GM10847 (cell line): ENCODE measurements around the gene PID1.

ENCODE experiments used
- POLR2A ChIP-seq: IDR thresholded peaks from 2 replicates; pipeline ENCODE4 v1.6.1; 2011; ENCODE audit not compliant: insufficient read length; ENCODE audit errors: extremely low read depth

PID1 gene

GRCh38 chr2:229273006-229273722, 2.1 kb upstream of the PID1 start:
- no peak for TF ChIP-seq POLR2A

- no peak for TF ChIP-seq POLR2A
These were observed 1.1 kb downstream of the PID1 start for GRCh38 chr2:229269941-229270340.

- no peak for TF ChIP-seq POLR2A
These were observed 1.9 kb downstream of the PID1 start for GRCh38 chr2:229269146-229269545.

DNA sequence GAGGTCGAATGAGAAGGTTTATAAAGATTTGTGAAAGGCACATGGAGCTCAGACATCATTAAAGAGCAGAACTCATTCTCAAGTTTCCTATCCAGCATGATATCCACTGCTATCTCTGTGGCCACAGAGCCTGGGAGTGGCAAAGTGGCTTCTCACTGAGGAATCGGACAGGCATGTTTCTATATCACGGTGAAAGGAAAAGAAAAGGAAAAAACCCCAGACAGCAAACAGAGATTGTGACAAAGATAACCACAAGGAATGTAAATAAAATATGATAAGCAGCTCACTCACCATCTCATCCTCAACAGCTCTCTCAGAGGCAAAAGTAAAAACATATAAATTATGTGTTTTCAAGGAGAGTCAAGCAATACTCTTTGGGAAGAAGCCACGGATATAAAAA, 2.5 kb downstream of the PID1 start:
- TF ChIP-seq POLR2A: no peak

DNA sequence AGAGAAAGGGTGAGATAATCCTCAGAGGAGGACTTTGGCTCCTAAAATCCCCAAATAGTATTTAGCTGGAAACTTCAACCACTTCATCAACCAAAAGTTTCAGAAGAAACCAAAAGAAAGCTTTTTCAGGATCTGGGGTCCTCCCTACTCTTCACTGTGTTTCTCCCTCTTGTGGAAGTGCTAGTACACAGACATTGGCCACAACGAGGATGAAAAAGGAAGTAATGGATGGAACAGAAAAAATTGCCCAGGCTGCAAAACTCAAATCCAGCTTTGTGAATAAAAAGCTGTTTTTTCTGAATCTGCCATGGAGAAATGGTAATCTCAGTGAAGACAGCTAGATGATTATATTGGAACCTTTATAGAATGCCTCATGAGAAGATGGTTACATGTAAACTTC, 4.0 kb downstream of the PID1 start:
- no peak for TF ChIP-seq POLR2A

GRCh38 chr2:229265727-229266126, 5.4 kb downstream of the PID1 start:
- TF ChIP-seq POLR2A: no peak

DNA sequence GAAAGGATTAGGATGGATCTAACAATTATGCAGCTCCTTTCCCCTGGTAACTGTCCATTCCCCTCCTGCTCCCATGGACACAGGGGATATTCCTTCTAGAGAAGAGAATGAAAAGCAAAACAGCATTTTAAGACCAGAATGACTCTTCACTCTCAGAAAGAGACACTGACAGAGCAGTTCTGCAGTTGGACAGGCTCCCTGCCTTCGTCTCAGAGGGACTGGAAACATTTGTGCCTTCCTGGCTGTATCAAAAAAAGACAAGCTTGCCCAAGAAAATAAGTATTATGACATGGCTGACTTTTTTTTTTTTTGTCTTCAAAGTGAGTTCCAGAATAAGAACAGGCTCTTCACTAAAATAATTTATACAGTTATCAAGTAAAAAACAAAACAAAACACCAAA, 9.5 kb downstream of the PID1 start:
- no peak for TF ChIP-seq POLR2A

GRCh38 chr2:229261076-229261475, 10.0 kb downstream of the PID1 start:
- no peak for TF ChIP-seq POLR2A

- no peak for TF ChIP-seq POLR2A
These were observed 13.1 kb downstream of the PID1 start for GRCh38 chr2:229257985-229258384.

DNA sequence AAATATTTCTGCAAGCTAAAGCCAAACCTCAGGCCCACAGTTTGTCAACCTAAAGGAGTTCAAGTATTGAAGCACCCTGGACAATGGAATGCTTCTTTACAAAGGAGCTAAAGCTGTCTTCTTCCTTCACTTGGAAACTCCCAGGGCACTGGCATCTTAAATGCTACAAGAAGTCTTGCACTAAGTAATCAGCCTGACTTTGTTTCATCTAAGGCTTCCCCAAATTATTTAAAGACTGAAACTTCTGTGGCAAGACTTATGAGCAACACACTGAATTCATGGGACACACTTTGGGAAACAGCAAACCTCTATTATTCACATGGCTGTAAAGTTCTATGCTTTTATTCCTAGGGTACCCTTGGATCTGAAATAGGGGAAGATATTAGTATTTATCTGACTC, 14.7 kb downstream of the PID1 start:
- no peak for TF ChIP-seq POLR2A

GRCh38 chr2:229254206-229254605, 16.9 kb downstream of the PID1 start:
- no peak for TF ChIP-seq POLR2A

DNA sequence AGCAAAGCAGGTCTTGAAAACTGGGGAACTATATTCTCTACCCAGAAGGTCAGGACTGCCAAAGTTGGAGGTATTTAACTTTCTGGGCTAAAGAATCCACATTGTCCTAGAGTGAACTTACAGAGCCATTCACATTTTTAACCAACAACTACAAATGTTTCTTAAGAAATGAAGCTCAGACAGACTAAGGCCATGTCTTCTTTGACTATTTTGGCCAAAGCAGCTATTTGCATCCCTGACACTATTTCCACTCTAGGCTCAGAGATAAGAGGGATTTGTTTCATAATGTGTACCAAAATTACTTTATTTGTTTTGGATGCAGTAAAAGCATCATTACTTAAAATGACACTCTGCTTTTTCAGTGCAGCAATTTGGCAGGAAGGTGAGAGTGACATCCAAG, 18.1 kb downstream of the PID1 start:
- no peak for TF ChIP-seq POLR2A

GRCh38 chr2:229252280-229252679, 18.8 kb downstream of the PID1 start:
- TF ChIP-seq POLR2A: no peak

DNA sequence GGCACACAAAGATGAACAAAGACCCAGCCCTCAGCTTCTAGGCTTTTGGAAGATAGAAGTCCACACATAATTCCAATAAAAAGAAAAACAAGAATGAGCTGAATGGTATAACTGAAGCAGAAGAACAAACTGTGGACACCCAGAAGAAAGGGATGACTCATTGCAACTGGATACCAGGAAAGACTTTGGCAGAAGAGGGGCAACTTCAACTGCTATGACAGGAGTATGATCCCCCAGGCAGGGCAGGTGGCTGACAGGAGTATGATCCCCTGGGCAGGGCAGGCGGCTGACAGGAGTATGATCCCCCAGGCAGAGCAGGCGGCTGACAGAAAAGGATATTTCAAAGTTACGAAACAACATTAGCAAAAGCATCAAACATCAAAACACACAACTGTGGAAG, 21.6 kb downstream of the PID1 start:
- no peak for TF ChIP-seq POLR2A

DNA sequence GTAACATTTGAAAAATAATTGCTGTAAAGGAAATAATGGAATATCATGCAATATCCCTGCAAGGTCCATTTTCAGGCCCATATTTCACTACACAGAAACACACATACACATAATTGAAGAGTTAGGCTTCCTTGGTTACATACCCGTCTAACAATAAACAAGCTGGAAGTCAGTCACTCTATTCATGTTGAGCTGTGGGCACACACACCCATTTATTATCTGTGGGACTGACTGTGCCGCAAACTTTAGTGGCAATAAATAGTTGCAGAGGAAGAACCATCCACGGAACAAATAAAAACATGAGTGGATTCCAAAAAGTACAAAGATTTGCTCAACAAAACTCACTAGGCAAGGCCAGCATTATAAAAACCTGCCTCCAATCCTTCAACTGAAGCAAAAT, 24.8 kb downstream of the PID1 start:
- TF ChIP-seq POLR2A: no peak

- TF ChIP-seq POLR2A: no peak
These were observed 26.1 kb downstream of the PID1 start for GRCh38 chr2:229244975-229245374.

DNA sequence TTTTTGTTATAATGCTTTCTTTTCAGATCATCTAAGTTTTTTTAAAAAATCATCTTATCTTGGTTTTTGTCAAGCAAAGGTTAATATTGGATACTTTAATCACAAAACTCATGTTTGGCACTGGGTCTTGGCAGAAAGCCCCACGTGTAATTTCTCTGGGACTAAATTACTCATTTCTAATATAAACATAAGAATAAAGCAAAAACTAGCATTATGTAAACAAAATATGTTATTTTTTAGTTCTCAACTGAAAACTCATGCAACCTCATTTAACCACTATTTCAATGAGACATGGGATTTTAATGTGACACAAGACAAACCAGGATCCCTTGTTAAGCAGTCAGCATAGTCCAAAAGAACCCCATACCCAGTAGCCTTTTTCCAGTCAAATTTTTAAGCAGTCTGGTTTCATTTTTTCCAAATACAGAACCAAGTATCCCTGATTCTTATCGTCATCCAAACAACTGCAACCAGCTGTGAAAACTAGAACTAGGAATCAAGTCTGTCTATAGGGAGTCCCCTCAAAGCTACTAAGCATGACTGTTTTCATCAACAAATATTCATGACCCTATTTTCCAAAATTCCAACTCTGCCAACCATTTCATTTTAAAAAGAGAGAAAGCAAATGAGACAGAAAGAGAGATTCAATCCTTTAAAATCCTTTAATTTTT, 27.1 kb downstream of the PID1 start:
- no peak for TF ChIP-seq POLR2A

GRCh38 chr2:229240984-229241491, 30.0 kb downstream of the PID1 start:
- no peak for TF ChIP-seq POLR2A
